ENCODE measurements around the gene PHEX.

DNA sequence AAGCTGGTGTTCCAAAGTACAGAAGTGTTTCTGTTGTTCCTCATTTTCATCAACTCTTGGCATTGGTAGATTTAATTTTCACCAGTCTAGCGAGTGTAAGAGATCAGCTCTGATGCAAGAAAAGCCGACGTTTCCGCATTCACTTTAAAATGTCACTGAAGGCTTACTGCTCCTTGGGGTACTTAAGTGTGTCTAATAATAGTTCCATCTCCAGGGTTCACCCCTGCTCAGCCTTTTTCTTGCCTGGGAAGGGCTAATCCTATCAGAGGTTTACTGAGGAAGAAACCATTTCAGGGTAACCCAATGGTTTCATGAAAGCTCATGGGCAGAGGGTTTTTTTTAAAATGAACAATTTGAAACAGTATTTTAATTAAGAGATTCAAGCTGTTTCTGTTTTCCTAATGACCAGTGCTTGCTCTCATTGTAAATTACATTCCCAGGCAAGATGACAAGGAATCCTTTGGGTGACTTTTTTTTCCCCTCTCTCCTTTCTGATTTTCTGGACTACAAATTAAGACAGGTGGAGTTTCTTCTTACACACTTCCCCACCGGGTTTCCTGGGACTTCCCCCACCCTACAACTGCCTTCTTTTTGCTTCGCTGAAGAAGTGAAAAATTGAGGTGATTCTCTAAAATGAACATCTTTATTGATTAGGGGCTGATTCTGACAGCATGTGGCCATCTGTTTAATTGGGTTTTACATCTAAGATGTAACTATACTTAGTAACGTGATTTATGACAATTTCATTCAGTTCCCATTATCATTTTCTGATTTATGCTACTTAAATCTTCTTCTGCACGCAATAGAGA lies 161.9 kb downstream of the PHEX start:
- TF ChIP-seq, protein P1, sequence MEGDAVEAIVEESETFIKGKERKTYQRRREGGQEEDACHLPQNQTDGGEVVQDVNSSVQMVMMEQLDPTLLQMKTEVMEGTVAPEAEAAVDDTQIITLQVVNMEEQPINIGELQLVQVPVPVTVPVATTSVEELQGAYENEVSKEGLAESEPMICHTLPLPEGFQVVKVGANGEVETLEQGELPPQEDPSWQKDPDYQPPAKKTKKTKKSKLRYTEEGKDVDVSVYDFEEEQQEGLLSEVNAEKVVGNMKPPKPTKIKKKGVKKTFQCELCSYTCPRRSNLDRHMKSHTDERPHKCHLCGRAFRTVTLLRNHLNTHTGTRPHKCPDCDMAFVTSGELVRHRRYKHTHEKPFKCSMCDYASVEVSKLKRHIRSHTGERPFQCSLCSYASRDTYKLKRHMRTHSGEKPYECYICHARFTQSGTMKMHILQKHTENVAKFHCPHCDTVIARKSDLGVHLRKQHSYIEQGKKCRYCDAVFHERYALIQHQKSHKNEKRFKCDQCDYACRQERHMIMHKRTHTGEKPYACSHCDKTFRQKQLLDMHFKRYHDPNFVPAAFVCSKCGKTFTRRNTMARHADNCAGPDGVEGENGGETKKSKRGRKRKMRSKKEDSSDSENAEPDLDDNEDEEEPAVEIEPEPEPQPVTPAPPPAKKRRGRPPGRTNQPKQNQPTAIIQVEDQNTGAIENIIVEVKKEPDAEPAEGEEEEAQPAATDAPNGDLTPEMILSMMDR (optimal IDR thresholded peaks at IDR 0.05 in 1 of 3, IDR thresholded peaks at IDR 0.05 in 1 of 3, conservative IDR thresholded peaks at IDR 0.05 in 1 of 3; ENCODE audit: extremely low read depth in 1 of 3, insufficient read depth in 2 of 3, low read length in 3 of 3), result no peak
- TF ChIP-seq EZH2 (IDR thresholded peaks at IDR 0.05; ENCODE audit: low read length), result no peak
